OCI-LY1 (cell line): ENCODE data around the gene ETS2.

Experiments
- H2AFZ ChIP-seq: fragments of 200-600 bp; sonication (generic), shearing (Covaris generic); 2 replicates; pipeline ENCODE4 v1.6.0; 2014; ENCODE audit warnings: antibody characterized with exemption, mild to moderate bottlenecking, low read length
- H3F3A ChIP-seq: fragments of 200-600 bp; sonication (generic), shearing (Covaris generic); 2 replicates; pipeline ENCODE4 v1.6.0; 2014; ENCODE audit warnings: mild to moderate bottlenecking, antibody characterized with exemption, low read length, moderate library complexity; ENCODE audit not compliant: insufficient read depth
- H3K27ac ChIP-seq: fragments of 200-600 bp; sonication (generic); 2 replicates; pipeline ENCODE4 v1.5.1; 2014; ENCODE audit warnings: low read length, mixed run types, mild to moderate bottlenecking, low read depth; ENCODE audit not compliant: poor library complexity, severe bottlenecking
- H3K27me3 ChIP-seq: fragments of 200-600 bp; sonication (generic); 2 replicates; pipeline ENCODE4 v1.6.0; 2014; ENCODE audit warnings: antibody characterized with exemption, mild to moderate bottlenecking, low read length, moderate library complexity; ENCODE audit not compliant: insufficient read depth
- H3K36me3 ChIP-seq: fragments of 200-600 bp; sonication (generic); 2 replicates; pipeline ENCODE4 v1.6.1; 2014; ENCODE audit warnings: mild to moderate bottlenecking, antibody characterized with exemption, low read length, moderate library complexity, mixed read lengths; ENCODE audit not compliant: insufficient read depth
- H3K4me1 ChIP-seq: fragments of 200-600 bp; sonication (generic); 2 replicates; pipeline ENCODE4 v1.5.1; 2014; ENCODE audit warnings: mild to moderate bottlenecking, low read length, moderate library complexity; ENCODE audit not compliant: insufficient read depth, severe bottlenecking
- H3K4me2 ChIP-seq: fragments of 200-600 bp; sonication (generic), shearing (Covaris generic); 2 replicates; pipeline ENCODE4 v1.6.1; 2014; ENCODE audit warnings: low read length
- H3K4me3 ChIP-seq: fragments of 200-600 bp; sonication (generic); 2 replicates; pipeline ENCODE4 v1.5.1; 2014; ENCODE audit warnings: low read length, low read depth, mild to moderate bottlenecking, mixed read lengths; ENCODE audit not compliant: poor library complexity, severe bottlenecking
- H3K79me2 ChIP-seq: fragments of 200-600 bp; shearing (Covaris generic); 2 replicates; pipeline ENCODE4 v1.6.1; 2016; ENCODE audit warnings: mixed run types, low read length, mixed read lengths; ENCODE audit not compliant: insufficient read depth
- H3K9ac ChIP-seq: fragments of 200-600 bp; sonication (generic), shearing (Covaris generic); 2 replicates; pipeline ENCODE4 v1.6.1; 2014; ENCODE audit warnings: mild to moderate bottlenecking, low read length, mixed read lengths
- H3K9me2 ChIP-seq: fragments of 200-600 bp; sonication (generic), shearing (Covaris generic); 2 replicates; pipeline ENCODE4 v1.6.1; 2014; ENCODE audit warnings: low read depth, mild to moderate bottlenecking, low read length, mixed read lengths
- H3K9me3 ChIP-seq: fragments of 200-600 bp; shearing (Covaris generic); 2 replicates; pipeline ENCODE4 v1.6.1; 2014; ENCODE audit warnings: low read length, mixed read lengths
- H4K20me1 ChIP-seq: fragments of 200-600 bp; sonication (generic), shearing (Covaris generic); 2 replicates; pipeline ENCODE4 v1.6.0; 2016; ENCODE audit warnings: mild to moderate bottlenecking, low read length; ENCODE audit not compliant: insufficient read depth
- CTCF ChIP-seq: fragments of 200-600 bp; sonication (generic), shearing (Covaris generic); IDR thresholded peaks from 2 replicates; pipeline ENCODE4 v1.5.1; 2017; ENCODE audit warnings: mild to moderate bottlenecking, antibody characterized with exemption, low read length, moderate library complexity, mixed read lengths
- EZH2 ChIP-seq: fragments of 200-600 bp; sonication (generic), shearing (Covaris generic); IDR thresholded peaks from 2 replicates; pipeline ENCODE4 v1.8.0; 2017; ENCODE audit warnings: borderline replicate concordance, mixed run types, mild to moderate bottlenecking, antibody characterized with exemption, low read length, moderate library complexity, mixed read lengths

The ETS2 gene

GRCh38 chr21:38815060-38815405, 9.3 kb downstream of the ETS2 start:
- no peaks in the 10 kb centered on the region for H3F3A ChIP-seq
- TF ChIP-seq CTCF (no peak), EZH2 (no peak)
- H3K27me3 ChIP-seq, result no peaks in the 10 kb centered on the region
- H3K4me1 ChIP-seq, result no peaks in the 10 kb centered on the region
- H2AFZ ChIP-seq, result no peak overlapping the region
- H3K9me2 ChIP-seq, result no peaks in the 10 kb centered on the region
- H3K79me2 ChIP-seq, result no peaks in the 10 kb centered on the region
- H3K36me3 ChIP-seq, result peaks cover 89% of the 10 kb centered on the region
- no peak overlapping the region for H3K9ac ChIP-seq
- H3K27ac ChIP-seq, result no peak overlapping the region
- no peaks in the 10 kb centered on the region for H4K20me1 ChIP-seq
- H3K4me3 ChIP-seq, result no peak overlapping the region
- H3K4me2 ChIP-seq, result no peak overlapping the region
- H3K9me3 ChIP-seq, result peaks cover 3% of the 10 kb centered on the region

GRCh38 chr21:38816400-38816977, 10.8 kb downstream of the ETS2 start:
- no peak for TF ChIP-seq CTCF
- TF ChIP-seq EZH2, result no peak
- Histone ChIP-seq H3K27me3 (no peaks in the 10 kb centered on the region), H3K4me2 (no peak overlapping the region), H3K27ac (no peak overlapping the region), H3F3A (no peaks in the 10 kb centered on the region), H3K4me1 (no peaks in the 10 kb centered on the region), H3K36me3 (peaks cover 88% of the 10 kb centered on the region), H3K9ac (no peak overlapping the region), H4K20me1 (no peaks in the 10 kb centered on the region), H2AFZ (no peak overlapping the region), H3K9me3 (no peaks in the 10 kb centered on the region), H3K79me2 (no peaks in the 10 kb centered on the region), H3K9me2 (no peaks in the 10 kb centered on the region), H3K4me3 (no peak overlapping the region)

- Histone ChIP-seq H3K4me1 (no peaks in the 10 kb centered on the region), H2AFZ (no peak overlapping the region), H3K4me2 (no peak overlapping the region), H3F3A (no peaks in the 10 kb centered on the region), H3K79me2 (no peaks in the 10 kb centered on the region), H3K36me3 (peaks cover 91% of the 10 kb centered on the region), H4K20me1 (no peaks in the 10 kb centered on the region), H3K4me3 (no peak overlapping the region), H3K27ac (no peak overlapping the region), H3K9me2 (no peaks in the 10 kb centered on the region), H3K9me3 (no peaks in the 10 kb centered on the region), H3K27me3 (no peaks in the 10 kb centered on the region), H3K9ac (no peak overlapping the region)
- TF ChIP-seq EZH2 (no peak), CTCF (no peak)
Observed at GRCh38 chr21:38817371-38818324, 11.9 kb downstream of the ETS2 start.
